Measurements from ENCODE around the gene CTSH.
"Not testable (repeated sequence)": the region's sequence is repeated elsewhere in the genome, so short reads cannot be mapped to it uniquely, and the experiment has no call there.

CTSH gene

DNA sequence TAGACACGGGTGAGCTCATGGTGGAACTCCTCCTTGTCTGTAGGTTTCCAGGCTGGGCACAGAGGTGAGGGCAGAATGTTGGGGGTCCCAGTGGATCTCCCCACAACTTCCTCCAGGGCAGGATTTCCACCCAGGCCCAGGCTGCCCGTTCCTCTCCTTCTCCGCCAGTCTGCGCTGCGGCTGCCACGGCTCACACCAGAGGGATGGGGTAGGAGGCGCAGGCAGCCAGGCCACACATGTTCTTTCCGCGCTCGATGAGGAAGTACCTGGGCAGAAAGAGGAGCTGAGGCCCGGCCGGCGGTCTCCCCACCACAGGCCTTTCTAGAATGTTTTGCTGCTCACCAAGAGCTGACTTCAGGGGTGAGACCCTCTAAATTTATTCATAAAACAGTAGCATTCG is 22.9 kb downstream of the CTSH start:
- no peak for DNase-seq (ENCODE audit: low spot score)

DNA sequence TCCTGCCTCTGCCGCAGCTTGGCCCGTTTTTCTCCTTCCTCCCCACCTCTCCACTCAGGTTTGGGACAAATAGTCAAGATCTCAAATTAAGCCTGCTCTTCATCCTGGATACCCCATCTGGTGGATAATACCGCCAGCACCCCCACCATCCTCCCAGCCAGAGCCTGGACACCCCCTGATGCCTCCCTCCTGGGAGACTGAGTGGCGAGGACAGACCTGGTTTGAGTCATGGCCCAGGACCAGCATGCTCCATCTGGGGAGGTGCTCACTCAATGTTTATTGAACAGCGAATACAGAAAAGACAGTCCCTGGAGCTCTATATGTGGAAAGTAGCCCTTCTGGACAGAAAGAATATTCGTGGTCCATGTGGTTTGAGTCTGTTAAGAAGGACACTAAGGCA is 23.3 kb downstream of the CTSH start:
- no peak for DNase-seq (ENCODE audit: low spot score)

DNA sequence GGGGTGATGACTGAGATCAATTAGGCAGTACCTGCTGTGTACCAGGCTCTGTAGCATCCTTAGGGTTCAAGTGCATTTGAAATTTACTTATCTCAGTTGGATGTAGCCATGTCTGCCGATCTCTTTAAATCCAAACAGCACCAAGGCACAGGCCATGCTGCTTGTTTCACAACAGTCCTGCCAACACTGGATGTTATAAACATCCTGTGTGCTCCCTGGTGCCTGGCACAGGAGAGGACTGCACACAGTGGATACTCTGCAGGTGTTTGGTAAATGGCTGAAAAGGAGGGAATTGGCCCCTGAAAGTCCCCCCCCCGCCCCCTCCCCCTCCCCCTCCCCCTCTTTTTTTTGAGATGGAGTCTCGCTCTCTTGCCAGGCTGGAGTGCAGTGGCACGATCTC is 27.0 kb downstream of the CTSH start:
- DNase-seq (ENCODE audit: low spot score): no peak

DNA sequence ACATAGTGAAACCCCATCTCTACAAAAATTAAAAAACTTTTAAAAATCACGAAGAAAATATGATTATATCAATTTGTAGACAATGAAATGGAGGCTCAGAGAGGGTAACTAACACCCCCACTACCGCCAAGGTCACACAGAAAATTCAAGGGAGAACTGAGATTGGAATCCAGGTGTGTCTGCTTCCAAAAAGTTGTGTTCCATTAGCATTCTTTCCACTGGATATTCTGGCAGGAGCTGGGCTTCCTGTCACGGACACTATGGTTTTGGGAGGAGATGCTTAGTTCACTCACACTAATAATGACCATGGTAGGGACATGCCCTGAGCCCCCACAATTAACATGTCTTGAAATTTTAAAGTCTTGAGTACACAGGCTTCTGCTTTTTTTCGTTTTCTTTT is 28.8 kb downstream of the CTSH start:
- no peak for DNase-seq (ENCODE audit: low spot score)

DNA sequence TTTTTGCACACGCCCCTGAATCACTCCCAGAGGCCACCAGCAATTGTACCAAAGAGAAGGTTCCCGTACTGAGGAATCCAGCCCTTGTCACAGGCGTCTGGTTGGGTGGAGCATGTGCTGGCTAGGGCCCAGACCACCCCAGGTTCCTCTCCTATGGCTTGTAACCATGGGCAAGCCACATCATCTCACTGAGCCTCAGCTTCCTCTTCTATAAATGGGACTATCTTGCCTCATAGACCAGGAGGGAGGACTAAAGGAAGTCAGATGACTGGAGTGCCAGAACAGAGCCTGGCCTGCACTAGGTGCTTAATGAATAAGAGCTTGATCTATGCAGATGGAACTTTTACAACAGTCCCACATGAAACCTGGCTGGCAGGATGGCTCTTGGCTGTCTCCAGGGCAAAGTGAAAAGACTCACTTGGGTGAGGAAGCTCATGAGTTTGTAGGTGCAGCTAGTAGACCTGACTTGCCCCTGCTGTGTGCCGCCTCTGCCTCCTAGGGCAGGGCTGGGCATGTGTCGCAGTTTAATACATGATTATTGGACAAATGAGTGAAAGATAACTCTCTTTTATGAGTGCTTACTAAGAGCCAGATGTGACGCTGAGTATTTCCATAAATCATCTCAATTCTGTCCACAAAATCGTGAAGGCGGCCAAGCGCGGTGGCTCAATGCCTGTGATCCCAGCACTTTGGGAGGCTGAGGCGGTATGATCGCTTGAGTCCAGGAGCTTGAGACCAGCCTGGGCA is 29.3 kb downstream of the CTSH start:
- DNase-seq (ENCODE audit: low spot score): no peak

DNA sequence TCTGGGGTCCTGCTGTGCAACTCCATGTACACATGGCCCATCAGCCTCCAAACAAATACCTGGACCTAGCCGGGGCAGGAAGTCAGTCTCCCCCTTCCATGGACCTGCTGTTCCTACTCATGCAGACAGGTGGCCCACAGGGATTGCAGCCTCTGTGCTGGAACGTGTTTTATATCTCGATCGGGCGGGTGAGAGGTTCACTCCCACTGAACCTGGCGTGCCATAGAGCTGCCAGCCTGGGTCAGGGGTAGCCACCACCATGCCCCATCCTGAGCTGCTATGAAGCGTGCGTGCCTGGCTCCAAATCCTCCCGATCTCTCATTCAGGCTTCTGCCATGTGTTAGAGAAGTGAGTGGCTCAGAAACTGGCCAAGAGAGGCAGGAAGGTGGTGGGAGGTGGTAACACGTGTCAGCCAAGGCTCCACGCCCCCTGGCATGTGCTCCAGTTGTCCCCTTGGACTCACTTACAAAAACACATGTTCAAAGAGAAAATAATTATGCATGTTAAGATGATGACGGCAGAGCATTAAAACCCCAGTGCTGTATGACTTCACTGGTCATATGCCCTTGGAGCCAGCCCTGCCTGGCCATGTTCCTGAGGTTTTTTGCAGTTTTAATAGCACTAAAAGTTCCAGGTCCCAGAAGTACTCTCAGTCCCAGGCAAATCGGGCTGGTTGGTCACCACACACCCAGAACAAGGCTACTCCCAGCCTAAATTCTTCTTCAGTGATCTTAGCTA is 30.6 kb downstream of the CTSH start:
- no peak for DNase-seq (ENCODE audit: low spot score)

DNA sequence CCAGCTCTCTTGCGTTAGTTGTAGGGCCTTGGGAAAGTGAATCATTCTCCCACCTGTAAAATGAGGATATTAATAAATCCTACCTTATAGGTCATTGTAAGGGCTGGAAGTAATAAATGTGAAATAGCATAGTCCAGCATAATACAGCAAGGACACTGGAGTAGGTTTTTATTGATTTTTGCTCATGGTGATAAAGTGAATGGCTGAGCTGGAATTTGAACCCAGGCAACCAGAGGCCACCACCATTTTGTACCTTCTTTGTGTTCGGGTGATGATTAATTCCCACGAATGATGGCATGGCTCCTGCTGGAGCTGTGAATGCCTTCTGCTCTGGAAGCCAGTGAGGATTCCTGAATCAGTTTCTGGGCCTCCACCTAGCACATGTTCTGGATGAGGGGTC is 31.8 kb downstream of the CTSH start:
- no peak for DNase-seq (ENCODE audit: low spot score)

DNA sequence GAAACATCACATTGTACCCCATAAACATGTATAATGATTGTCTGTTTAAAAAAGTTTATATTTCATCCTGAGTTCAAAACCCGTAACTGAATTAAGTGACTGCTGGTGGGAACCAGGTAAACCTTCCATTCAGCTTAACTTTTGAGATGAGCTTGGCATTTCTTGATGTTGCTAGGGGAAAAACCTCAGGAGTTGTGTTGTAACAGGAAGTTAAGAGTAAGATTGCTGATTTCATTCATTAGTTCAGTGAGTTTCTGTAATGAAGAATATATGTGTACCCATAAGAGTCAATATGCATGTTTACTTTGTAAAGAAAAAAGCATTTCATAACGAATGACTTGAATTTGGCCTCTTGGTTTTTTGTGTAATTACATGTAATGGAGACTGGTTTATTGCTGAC is 32.5 kb downstream of the CTSH start:
- DNase-seq (ENCODE audit: low spot score): no peak

DNA sequence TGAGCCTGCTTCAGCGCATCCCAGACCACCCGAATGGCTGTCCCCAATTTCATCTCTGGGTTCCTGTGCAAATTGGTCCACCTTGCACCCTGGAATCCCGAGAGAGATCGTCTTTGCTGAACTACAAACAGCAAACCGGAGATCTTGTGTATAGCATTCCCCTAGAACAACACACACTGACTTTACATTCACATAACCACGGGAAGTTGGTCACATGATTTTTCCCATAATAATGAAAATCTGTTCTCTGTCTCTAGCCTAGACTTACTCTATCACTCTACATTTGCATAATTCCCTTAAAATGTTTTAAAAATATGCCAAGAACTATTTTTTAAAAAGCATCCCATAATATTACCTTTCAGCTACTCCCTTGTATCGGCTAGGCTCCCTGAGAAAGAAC is 34.6 kb downstream of the CTSH start:
- DNase-seq (ENCODE audit: low spot score): no peak

DNA sequence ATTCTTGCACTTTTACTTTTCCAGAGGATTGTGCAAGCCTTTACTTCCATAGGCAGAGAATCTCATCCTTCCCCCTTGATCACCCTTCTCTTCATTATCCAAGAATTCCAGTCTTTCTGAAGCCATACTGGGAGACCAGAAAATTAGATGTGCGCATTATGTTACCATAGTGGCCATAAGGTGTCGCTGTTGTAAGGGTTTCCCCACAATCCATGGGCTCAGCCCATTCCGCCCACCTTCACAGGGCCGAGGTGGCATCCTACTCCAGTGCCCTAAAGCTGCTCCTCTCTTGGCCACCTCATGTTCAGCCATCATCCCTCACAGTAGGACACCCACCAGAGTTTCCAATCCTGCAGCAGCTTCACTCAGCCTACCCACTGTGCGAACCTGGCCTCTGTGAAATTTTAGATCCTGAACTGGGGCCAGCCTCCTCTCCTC is 35.0 kb downstream of the CTSH start:
- no peak for DNase-seq (ENCODE audit: low spot score)

DNA sequence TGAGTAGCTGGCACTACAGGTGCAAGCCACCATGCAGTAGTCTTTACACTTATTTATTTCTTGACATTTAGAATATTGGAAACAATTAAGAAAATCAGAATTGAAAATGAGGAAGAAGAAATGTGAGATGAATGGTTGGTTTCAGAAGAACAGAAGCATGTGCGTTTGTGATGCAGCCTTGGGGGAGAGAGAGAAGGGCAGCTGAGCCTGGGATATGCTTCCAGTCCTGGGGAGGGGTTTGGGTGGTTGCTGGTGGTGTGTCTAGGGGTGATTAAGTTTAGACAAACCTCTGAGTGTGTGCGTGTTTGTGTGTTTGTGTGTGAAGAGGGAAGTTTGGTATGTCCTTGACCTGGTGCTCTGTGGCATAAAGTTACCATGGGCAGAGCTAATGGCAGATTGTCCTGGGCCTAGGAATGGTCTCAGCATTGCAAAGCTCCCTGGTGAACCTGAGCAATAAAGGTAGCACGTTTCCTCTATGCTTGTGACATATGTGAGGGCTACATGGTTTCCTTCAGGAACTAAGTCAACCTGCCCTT is 35.6 kb downstream of the CTSH start:
- no peak for DNase-seq (ENCODE audit: low spot score)

DNA sequence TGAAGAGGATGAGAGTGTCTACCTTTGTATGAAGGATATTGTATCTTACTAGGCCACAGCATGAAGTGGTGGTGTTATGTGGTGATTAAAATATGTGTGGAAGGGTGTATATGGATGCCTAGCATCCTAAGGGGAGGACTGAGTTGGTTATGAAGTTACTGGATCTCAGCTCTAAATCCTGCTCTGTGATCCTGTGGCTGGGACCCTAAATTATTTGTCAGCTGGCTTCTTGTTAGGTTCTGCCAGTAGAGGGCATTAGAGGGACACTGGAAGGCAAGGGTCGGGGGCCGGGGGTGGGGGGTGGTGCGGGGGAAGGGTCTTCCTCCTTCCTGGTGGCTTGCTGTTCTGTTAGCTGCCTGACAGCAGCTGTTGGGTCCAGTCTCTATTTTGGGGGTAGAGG is 37.3 kb downstream of the CTSH start:
- DNase-seq (ENCODE audit: low spot score): no peak

DNA sequence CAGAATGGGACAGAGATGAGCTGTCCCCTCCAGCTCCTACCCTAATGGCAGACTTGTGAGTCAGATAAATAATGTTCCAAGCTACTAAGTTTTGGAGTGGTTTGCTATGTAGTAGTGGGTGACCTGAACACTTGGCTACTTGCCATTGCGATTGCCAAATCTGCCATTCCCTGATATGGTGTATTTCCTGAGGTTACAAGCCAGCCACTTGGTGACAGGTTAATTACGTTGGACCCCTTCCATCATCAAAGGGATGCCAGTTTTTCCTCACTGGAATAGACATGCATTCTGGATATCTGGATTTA is 38.6 kb downstream of the CTSH start:
- DNase-seq (ENCODE audit: low spot score): no peak

DNA sequence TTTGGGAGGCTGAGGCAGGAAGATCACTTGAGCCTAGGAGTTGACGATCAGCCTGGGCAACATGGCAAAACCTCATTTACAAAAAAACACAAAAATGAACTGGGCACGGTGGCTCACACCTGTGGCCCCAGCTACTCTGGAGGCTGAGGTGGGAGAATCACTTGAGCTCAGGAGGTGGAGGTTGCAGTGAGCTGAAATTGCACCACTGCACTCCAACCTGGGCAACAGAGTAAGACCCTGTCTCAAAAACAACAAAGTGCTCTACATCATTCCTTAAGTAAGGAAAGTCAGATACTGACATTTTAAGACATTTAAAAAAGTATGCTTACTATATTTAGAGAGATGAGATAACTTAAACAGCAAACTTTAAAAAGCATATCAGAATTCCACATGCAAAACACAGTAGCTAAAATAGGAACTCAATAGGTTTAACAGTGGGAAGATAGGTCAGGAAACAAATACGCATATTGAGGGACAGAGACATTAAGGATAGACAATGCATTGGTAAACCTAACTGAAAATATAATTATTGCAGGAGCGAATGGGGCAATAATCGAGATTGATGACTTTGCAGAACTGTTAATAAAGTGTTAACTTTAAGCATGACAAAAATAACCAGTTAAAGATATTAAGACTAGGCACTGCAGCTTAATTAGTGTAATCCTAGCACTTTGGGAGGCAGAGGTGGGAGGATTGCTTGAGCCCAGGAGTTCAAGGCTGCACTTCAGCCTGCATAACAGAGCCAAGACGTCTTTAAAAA is 40.1 kb downstream of the CTSH start:
- DNase-seq (ENCODE audit: low spot score): no peak

DNA sequence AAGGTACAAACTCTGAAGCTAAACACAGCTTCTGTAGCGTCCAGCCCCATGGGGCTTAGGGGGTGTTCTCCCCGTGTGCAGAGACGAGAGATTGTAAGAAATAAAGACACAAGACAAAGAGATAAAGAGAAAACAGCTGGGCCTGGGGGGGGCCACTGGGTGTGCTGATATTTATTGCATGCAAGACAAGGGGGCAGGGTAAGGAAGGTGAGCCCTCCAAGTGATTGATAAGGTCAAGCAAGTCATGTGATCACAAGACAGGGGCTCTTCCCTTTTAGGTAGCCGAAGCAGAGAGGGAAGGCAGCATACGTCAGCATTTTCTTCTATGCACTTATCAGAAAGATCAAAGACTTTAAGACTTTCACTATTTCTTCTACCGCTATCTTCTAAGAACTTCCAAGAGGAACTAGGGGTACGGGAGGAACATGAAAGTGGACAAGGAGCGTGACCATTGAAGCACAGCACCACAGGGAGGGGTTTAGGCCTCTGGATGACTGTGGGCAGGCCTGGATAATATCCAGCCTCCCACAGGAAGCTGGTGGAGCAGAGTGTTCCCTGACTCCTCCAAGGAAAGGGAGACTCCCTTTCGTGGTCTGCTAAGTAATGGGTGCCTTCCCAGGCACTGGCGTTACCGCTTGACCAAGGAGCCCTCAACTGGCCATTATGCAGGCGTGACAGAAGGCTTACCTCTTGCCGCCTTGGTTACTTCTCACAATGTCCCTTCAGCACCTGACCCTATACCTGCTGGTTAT is 42.4 kb downstream of the CTSH start:
- DNase-seq (ENCODE audit: low spot score): not testable (repeated sequence)

DNA sequence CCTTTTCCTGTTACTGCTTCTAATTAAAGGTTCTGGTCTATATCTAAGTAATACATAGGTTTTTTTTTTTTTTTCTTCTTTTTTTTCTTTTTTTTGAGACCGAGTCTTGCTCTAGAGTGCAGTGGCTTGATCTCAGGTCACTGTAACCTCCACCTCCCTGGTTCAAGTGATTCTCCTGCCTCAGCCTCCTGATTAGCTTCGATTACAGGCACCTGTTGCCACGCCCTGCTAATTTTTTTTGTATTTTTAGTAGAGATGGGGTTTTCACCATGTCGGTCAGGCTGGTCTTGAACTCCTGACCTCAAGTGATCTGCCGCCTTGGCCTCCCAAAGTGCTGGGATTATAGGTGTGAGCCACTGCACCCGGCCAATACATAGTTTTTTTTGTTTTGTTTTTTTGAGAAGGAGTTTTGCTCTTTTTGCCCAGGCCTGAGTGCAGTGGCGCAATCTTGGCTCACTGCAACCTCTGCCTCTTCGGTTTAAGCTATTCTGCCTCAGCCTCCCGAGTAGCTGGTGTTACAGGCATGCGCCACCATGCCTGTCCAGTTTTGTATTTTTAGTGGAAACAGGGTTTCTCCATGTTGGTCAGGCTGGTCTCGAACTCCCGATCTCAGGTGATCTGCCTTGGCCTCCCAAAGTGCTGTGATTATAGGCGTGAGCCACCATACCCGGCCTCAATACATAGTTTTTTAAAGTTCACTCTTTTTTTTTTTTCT is 43.9 kb downstream of the CTSH start:
- not testable (repeated sequence) for DNase-seq (ENCODE audit: low spot score)

DNA sequence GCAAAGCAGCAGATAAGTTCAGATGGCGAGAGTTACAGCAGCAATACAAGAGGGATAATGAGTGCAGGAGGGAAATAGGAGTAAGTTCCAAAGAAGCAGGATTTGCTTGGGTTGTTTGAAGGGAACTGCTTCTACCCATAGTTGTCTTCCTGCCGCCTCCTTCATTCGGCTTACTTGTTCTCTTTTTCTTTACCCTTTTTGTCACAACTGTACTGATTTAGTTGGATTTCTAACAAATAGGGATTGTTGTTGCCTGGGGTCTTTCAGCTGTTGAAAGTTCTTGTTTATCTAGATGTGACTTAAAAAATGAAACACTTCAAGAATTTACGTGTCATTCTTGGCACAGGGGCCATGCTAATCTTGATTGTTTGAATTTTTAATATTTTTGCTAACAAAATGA is 46.3 kb downstream of the CTSH start:
- no peak for DNase-seq (ENCODE audit: low spot score)

DNA sequence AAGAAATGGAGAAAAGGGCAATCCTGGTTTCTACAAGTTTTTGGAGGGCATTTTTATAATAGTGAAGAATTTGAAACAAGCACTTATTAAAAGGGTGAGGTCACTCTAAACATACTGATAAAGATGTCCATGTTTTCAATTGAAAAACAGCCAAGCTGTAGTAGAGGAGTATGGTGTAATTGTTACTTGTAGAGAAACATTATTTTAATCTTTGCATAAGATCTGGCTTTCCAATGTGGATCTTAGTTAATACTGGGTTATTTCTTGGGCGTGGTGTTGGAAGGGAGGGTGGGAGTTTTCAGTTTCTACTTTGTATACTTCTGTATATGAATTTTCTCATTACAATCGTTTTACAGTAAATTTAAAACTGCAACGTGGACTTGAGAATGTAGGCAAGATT is 49.4 kb downstream of the CTSH start:
- DNase-seq (ENCODE audit: low spot score): no peak

DNA sequence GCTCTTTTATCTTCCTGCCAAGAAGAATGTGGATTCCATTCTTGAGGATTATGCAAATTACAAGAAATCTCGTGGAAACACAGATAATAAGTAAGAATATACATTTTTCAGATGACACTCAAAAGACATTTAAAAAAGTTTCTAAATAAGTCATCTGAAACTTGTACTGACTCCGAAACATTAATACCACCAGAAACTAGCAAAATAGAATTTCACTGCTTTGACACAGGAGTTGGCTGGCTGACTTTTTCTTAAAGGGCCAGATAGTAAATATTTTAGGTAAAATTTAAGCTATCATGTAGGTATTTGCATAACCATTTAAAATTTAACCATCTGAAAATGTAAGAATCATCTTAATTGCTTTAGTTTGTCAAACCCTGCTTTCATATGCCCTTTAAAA is 51.3 kb downstream of the CTSH start:
- DNase-seq (ENCODE audit: low spot score): no peak

DNA sequence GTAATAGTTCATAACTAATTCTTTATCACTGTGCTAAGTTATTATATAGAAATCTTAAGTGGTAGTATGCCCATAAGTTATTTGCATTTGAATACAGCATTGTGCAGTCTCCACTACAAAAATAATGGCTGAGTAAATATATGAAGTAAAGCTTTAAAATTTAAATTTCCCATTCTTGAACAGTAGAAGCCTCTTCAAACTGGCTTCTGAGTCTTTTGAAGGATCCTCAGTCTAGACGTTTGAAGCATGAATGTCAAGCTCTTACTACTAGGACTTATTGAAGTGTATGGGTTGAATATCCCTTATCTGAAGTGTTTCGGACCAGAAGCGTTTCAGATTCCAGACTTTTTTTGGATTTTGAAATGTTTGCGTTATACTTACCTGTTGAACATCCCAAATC is 55.8 kb downstream of the CTSH start:
- no peak for DNase-seq (ENCODE audit: low spot score)

DNA sequence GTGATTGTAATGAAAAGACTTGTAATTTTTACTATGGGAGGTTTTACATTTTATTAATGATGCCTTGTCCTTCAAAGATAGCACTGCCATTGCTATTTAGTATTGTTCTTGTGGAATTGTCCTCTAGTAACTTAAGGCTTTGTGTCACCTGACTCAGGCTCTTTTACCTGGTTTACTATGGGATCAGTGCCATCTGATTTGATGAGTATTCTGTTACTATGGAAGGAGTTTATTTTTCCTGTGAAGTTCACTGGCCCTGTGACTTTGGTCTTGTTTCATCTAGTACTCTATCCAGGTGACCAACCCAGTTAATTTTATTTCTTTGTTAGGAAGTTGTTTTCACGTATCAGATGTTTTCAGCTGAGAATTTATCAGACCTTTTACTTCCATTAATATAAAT is 63.2 kb downstream of the CTSH start:
- DNase-seq (ENCODE audit: low spot score): no peak

DNA sequence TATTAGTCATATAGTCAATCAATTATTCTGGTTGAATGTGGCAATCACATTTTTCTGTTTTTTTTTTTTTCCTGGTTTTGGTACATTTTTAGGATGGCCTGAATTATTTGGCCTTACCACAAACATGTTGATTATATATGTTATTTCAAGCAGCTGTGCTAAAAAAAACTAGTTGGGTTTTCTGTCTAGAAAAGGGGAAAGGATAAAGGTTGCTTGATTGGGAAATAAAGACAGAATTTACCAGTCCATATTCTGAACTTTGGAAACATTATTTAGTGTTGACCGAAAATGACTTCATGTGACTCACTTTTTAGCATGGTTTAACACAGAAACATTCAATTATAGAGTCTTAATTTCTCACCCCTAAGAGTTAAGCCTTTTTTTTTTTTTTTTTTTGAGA is 64.0 kb downstream of the CTSH start:
- no peak for DNase-seq (ENCODE audit: low spot score)
